ENCODE results near the gene ZWILCH. TPM values are rescaled to one million over a fixed set of nuclear protein-coding genes. Genes with fewer than 3 reads are reported as not detected.

ZWILCH gene
- total RNA-seq, 1 donor, result 19.9 TPM

DNA sequence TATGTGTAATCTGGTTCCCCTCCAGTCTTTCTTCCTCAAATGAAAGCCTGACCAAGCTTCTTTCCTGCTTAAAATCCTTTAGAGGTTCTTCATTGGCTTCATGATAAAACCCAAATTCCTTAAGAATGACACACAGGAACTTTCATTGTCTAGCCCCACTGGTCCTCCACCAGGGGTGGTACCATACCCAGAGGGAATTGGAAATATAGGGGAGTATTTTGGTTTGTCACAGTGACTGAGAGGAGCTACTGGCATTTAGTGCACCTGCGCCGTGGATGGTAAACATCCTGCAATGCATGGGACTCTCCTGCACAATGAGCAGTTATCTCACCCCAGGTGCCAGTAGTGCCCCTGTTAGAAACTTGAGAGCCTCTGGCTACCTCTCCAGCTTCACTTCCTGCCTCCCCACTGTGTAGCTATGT is 10.8 kb downstream of the ZWILCH start:
- no peak for DNase-seq (ENCODE audit: low read depth)
- TF ChIP-seq, protein P1, sequence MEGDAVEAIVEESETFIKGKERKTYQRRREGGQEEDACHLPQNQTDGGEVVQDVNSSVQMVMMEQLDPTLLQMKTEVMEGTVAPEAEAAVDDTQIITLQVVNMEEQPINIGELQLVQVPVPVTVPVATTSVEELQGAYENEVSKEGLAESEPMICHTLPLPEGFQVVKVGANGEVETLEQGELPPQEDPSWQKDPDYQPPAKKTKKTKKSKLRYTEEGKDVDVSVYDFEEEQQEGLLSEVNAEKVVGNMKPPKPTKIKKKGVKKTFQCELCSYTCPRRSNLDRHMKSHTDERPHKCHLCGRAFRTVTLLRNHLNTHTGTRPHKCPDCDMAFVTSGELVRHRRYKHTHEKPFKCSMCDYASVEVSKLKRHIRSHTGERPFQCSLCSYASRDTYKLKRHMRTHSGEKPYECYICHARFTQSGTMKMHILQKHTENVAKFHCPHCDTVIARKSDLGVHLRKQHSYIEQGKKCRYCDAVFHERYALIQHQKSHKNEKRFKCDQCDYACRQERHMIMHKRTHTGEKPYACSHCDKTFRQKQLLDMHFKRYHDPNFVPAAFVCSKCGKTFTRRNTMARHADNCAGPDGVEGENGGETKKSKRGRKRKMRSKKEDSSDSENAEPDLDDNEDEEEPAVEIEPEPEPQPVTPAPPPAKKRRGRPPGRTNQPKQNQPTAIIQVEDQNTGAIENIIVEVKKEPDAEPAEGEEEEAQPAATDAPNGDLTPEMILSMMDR (IDR thresholded peaks at IDR 0.05; ENCODE audit: insufficient read depth, low read depth, low read length), result no peak
- H3K4me3 ChIP-seq (ENCODE audit: low read depth, low read length), result no peak overlapping the region

DNA sequence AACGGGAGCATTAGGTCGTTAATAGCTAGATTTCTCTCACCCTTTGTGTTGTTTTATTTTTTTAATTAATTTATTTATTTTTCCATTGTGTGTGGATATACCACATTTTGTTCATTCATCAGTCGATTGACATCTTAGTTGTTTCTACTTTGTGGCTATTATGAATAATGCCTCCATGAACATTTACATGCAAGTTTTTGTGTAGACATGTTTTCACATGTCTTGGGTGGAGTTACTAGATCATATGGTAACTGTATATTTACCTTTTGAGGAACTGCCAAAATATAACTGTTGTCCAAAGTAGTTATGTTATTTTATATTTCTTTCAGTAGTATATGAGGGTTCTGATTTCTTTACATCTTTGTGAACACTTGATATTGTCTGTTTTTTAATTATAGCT is 18.8 kb downstream of the ZWILCH start:
- H3K4me3 ChIP-seq (ENCODE audit: low read depth, low read length), result no peak overlapping the region
- TF ChIP-seq, protein P1 (IDR thresholded peaks at IDR 0.05; ENCODE audit: insufficient read depth, low read depth, low read length), result no peak
- DNase-seq (ENCODE audit: low read depth), result no peak

DNA sequence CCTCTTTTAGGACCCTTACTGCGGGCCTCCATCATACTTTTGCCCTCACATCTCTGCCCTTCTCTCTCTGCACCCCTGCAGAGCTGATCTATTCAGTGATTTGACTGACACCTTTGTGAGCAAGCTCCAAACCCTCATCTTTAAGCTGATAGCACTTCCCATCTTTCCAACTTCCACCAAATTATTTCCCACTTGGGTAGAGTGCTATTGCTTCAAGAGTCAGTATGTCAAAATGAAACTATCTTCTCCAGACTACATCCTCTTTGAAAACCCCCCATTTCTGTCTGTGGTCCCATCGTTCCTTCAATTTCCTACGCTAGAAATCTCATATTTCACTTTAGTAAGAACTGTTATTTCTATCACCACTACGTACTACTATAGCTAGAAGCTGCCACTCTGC is 19.7 kb downstream of the ZWILCH start:
- TF ChIP-seq, protein P1 (IDR thresholded peaks at IDR 0.05; ENCODE audit: insufficient read depth, low read depth, low read length), result no peak
- H3K4me3 ChIP-seq (ENCODE audit: low read depth, low read length), result no peak overlapping the region
- DNase-seq (ENCODE audit: low read depth), result no peak

DNA sequence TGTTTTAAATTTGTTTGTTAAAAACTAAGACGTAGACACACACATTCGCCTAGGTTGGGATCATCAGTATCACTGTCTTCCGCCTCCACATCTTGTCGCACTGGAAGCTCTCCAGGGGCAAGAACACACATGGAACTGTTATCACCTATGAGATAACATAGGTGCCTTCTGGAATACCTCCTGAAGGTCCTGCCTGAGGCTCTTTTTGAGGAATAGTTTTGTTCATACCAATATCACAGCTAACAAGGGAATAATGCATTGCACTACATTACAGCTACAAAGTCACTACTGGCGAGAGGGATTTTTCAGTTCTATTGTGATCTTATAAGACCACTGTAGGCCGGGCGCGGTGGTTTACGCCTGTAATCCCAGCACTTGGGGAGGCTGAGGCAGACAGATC is 29.9 kb downstream of the ZWILCH start:
- no peak for DNase-seq (ENCODE audit: low read depth)
- H3K4me3 ChIP-seq (ENCODE audit: low read depth, low read length), result no peak overlapping the region
- TF ChIP-seq, protein P1 (IDR thresholded peaks at IDR 0.05; ENCODE audit: insufficient read depth, low read depth, low read length), result no peak

DNA sequence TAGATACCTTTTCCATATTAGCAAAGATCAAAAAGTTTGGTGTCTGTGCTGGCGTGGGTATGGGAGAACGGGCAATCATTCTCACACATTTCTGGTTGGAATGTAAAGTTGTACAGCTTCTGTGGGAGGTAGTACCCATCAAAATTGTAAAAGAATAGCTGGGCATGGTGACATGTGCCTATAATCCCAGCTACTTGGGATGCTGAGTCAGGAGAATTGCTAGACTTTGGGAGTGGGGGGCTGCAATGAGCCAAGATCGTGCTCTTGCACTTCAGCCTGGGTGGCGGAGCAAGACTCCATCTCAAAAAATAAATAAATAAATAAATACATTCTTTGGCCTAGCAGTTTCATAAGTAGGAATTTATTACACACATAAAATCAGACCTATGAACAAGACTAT is 37.8 kb downstream of the ZWILCH start:
- TF ChIP-seq, protein P1 (IDR thresholded peaks at IDR 0.05; ENCODE audit: insufficient read depth, low read depth, low read length), result no peak
- H3K4me3 ChIP-seq (ENCODE audit: low read depth, low read length), result no peak overlapping the region
- no peak for DNase-seq (ENCODE audit: low read depth)

DNA sequence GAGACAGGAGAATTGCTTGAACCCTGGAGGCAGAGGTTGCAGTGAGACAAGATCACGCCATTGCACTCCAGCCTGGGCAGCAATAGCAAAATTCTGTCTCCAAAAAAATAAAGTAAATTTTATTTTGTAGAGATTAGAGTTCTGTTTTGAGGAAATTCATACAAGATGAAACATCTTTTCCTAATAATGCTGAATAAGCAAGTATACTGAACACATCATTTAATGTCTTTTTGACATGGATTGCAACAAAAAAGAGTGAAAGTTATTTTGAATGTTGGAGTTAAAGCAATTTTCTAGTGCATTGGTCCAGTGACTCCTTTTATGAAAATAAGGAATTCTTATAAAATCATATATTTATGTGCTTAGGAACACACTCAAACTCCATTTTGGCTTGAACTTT is 40.1 kb downstream of the ZWILCH start:
- DNase-seq (ENCODE audit: low read depth), result no peak
- no peak overlapping the region for H3K4me3 ChIP-seq (ENCODE audit: low read depth, low read length)
- TF ChIP-seq, protein P1 (IDR thresholded peaks at IDR 0.05; ENCODE audit: insufficient read depth, low read depth, low read length), result no peak

DNA sequence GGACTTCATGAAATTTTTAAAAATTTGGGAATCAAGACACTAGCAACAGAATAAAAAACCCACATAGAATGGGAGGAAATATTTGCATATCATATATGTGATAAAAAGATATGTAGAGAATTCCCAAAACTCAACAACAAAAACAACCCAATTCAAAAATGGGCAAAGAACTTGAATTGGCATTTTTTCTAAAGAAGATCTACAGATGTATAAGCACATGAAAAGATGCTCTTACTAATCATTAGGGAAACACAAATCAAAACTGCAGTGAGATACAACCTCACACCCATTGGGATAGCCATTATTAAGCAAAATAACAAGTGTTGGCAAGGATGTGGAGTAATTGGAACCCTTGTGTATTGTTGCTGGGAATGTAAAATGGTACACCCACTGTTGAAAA is 50.6 kb downstream of the ZWILCH start:
- TF ChIP-seq, protein P1 (IDR thresholded peaks at IDR 0.05; ENCODE audit: insufficient read depth, low read depth, low read length), result no peak
- no peak for DNase-seq (ENCODE audit: low read depth)
- no peak overlapping the region for H3K4me3 ChIP-seq (ENCODE audit: low read depth, low read length)
